A673 (cell line): ENCODE measurements around the gene INSR.

Experiments used
- EZH2 ChIP-seq: fragments of 200-600 bp; sonication (generic); IDR thresholded peaks from 2 replicates; pipeline ENCODE4 v1.6.1; 2017; ENCODE audit warnings: borderline replicate concordance, low read depth, mild to moderate bottlenecking, mixed read lengths, antibody characterized with exemption, low read length; ENCODE audit not compliant: poor library complexity, severe bottlenecking
- TF ChIP-seq, protein P1 (sequence below): fragments of 300-800, 200-600 bp; sonication (generic); conservative IDR thresholded peaks from 2 replicates; pipeline ENCODE4 v1.5.1; 2017; ENCODE audit warnings: low read depth, mild to moderate bottlenecking, antibody characterized with exemption, low read length, moderate library complexity, mixed read lengths

DNA sequence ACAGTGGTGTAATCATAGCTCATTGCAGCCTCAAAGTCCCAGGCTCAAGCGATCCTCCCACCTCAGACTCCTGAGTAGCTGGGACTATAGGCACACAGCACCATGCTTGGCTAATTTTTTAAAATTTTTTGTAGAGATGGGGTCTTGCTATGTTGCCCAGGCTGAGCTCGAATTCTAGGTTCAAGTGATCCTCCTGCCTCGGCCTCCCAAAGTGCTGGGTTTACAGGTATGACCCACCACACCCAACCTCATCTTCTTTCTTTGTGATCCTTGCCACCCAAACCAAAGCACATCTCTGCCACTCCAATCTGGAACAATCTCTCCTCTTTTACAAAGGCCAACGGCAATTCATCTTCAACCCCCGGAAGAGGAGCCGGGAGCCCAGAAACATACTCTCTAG lies 38.6 kb downstream of the INSR start:
- TF ChIP-seq, protein P1, sequence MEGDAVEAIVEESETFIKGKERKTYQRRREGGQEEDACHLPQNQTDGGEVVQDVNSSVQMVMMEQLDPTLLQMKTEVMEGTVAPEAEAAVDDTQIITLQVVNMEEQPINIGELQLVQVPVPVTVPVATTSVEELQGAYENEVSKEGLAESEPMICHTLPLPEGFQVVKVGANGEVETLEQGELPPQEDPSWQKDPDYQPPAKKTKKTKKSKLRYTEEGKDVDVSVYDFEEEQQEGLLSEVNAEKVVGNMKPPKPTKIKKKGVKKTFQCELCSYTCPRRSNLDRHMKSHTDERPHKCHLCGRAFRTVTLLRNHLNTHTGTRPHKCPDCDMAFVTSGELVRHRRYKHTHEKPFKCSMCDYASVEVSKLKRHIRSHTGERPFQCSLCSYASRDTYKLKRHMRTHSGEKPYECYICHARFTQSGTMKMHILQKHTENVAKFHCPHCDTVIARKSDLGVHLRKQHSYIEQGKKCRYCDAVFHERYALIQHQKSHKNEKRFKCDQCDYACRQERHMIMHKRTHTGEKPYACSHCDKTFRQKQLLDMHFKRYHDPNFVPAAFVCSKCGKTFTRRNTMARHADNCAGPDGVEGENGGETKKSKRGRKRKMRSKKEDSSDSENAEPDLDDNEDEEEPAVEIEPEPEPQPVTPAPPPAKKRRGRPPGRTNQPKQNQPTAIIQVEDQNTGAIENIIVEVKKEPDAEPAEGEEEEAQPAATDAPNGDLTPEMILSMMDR, result no peak
- no peak for TF ChIP-seq EZH2
